DOHH2 (cell line): ENCODE results near the gene GYPC.

Experiments
- CTCF ChIP-seq: fragments of 200-600 bp; sonication (generic); IDR thresholded peaks from one replicate; pipeline ENCODE4 v1.5.1; 2014; ENCODE audit warnings: antibody characterized with exemption, mild to moderate bottlenecking, low read depth, low read length; ENCODE audit not compliant: poor library complexity, severe bottlenecking
- EZH2phosphoT487 ChIP-seq: fragments of 200-600 bp; sonication (generic); IDR thresholded peaks from 2 replicates; pipeline ENCODE4 v1.6.1; 2017; ENCODE audit warnings: borderline replicate concordance, mild to moderate bottlenecking, antibody characterized with exemption, low read length, moderate library complexity, mixed read lengths

- TF ChIP-seq CTCF (no peak), EZH2phosphoT487 (no peak)
Observed at GRCh38 chr2:126659562-126660467, 3.9 kb downstream of the GYPC start.
